ENCODE results near the gene PROK2. TPM values are rescaled to one million over a fixed set of nuclear protein-coding genes. Genes with fewer than 3 reads are reported as not detected.

Gene PROK2
- total RNA-seq, 1 donor from 2014 or later, result not detected

- Mint-ChIP-seq H3K36me3 (ENCODE audit: low read depth, unreplicated experiment) (no peaks in the 10 kb centered on the region), H3K27ac (ENCODE audit: unreplicated experiment) (no peak overlapping the region), H3K27me3 (ENCODE audit: unreplicated experiment) (peaks cover 4% of the 10 kb centered on the region), H3K4me3 (ENCODE audit: unreplicated experiment) (no peak overlapping the region), H3K4me1 (ENCODE audit: unreplicated experiment) (peaks cover 5% of the 10 kb centered on the region), H3K9me3 (ENCODE audit: unreplicated experiment) (no peaks in the 10 kb centered on the region)
- no peak for TF ChIP-seq CTCF (IDR thresholded peaks at IDR 0.05; ENCODE audit: unreplicated experiment)
- DNase-seq (ENCODE audit: low spot score), result no peak
Measured at GRCh38 chr3:71776538-71776937, 8.4 kb downstream of the PROK2 start.

GRCh38 chr3:71771884-71772283 lies 13.1 kb downstream of the PROK2 start:
- no peaks in the 10 kb centered on the region for H3K4me1 Mint-ChIP-seq (ENCODE audit: unreplicated experiment)
- DNase-seq (ENCODE audit: low spot score), result no peak
- H3K27ac Mint-ChIP-seq (ENCODE audit: unreplicated experiment), result no peak overlapping the region
- no peak for TF ChIP-seq CTCF (IDR thresholded peaks at IDR 0.05; ENCODE audit: unreplicated experiment)
- no peaks in the 10 kb centered on the region for H3K9me3 Mint-ChIP-seq (ENCODE audit: unreplicated experiment)
- H3K4me3 Mint-ChIP-seq (ENCODE audit: unreplicated experiment), result no peak overlapping the region
- peaks cover 4% of the 10 kb centered on the region for H3K27me3 Mint-ChIP-seq (ENCODE audit: unreplicated experiment)
- no peaks in the 10 kb centered on the region for H3K36me3 Mint-ChIP-seq (ENCODE audit: low read depth, unreplicated experiment)

GRCh38 chr3:71771126-71771525 lies 13.8 kb downstream of the PROK2 start:
- peaks cover 4% of the 10 kb centered on the region for H3K27me3 Mint-ChIP-seq (ENCODE audit: unreplicated experiment)
- H3K9me3 Mint-ChIP-seq (ENCODE audit: unreplicated experiment), result no peaks in the 10 kb centered on the region
- no peak overlapping the region for H3K4me3 Mint-ChIP-seq (ENCODE audit: unreplicated experiment)
- DNase-seq (ENCODE audit: low spot score), result no peak
- H3K4me1 Mint-ChIP-seq (ENCODE audit: unreplicated experiment), result no peaks in the 10 kb centered on the region
- no peak overlapping the region for H3K27ac Mint-ChIP-seq (ENCODE audit: unreplicated experiment)
- H3K36me3 Mint-ChIP-seq (ENCODE audit: low read depth, unreplicated experiment), result no peaks in the 10 kb centered on the region
- no peak for TF ChIP-seq CTCF (IDR thresholded peaks at IDR 0.05; ENCODE audit: unreplicated experiment)

- no peak overlapping the region for H3K27ac Mint-ChIP-seq (ENCODE audit: unreplicated experiment)
- H3K4me1 Mint-ChIP-seq (ENCODE audit: unreplicated experiment), result no peaks in the 10 kb centered on the region
- H3K9me3 Mint-ChIP-seq (ENCODE audit: unreplicated experiment), result no peaks in the 10 kb centered on the region
- no peak for DNase-seq (ENCODE audit: low spot score)
- peaks cover 3% of the 10 kb centered on the region for H3K27me3 Mint-ChIP-seq (ENCODE audit: unreplicated experiment)
- no peak for TF ChIP-seq CTCF (IDR thresholded peaks at IDR 0.05; ENCODE audit: unreplicated experiment)
- H3K36me3 Mint-ChIP-seq (ENCODE audit: low read depth, unreplicated experiment), result no peaks in the 10 kb centered on the region
- no peak overlapping the region for H3K4me3 Mint-ChIP-seq (ENCODE audit: unreplicated experiment)
Measured at GRCh38 chr3:71763426-71763825, 21.5 kb downstream of the PROK2 start.

- Mint-ChIP-seq H3K27me3 (ENCODE audit: unreplicated experiment) (peaks cover 5% of the 10 kb centered on the region), H3K27ac (ENCODE audit: unreplicated experiment) (no peak overlapping the region), H3K36me3 (ENCODE audit: low read depth, unreplicated experiment) (peaks cover 7% of the 10 kb centered on the region), H3K9me3 (ENCODE audit: unreplicated experiment) (no peaks in the 10 kb centered on the region), H3K4me1 (ENCODE audit: unreplicated experiment) (peaks cover 2% of the 10 kb centered on the region), H3K4me3 (ENCODE audit: unreplicated experiment) (no peak overlapping the region)
- TF ChIP-seq CTCF (IDR thresholded peaks at IDR 0.05; ENCODE audit: unreplicated experiment), result no peak
- DNase-seq (ENCODE audit: low spot score), result no peak
Measured at GRCh38 chr3:71760140-71760539, 24.8 kb downstream of the PROK2 start.

All from endothelial cell (in vitro differentiated cells).